Measurements from ENCODE around the gene BAIAP2L1. TPM values are rescaled to one million over a fixed set of nuclear protein-coding genes. Genes with fewer than 3 reads are reported as not detected.
"Not testable (repeated sequence)": the region's sequence is repeated elsewhere in the genome, so short reads cannot be mapped to it uniquely, and the experiment has no call there.

The BAIAP2L1 gene
- polyA plus RNA-seq, 4 donors, result 23.8 to 51.4 (median 33.1) TPM

DNA sequence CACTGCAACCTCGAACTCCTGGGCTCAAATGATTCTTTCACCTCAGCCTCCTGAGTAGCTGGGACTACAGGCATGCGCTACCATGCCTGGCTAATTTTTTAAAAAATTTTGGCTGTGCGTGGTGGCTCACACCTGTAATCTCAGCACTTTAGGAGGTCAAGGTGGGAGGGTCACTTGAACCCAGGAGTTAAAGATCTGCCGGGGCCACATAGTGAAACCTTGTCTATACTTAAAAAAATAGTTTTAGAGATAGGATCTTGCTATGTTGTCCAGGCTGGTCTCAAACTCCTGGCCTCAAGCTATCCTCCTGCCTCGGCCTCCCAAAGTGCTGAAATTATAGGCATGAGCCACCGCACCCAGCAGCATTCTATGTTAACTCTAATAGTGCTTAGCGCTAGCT lies 7.3 kb upstream of the BAIAP2L1 start:
- not testable (repeated sequence) for H3K36me3 ChIP-seq (ENCODE audit: control insufficient read depth in 3 of 3, insufficient read depth in 2 of 3, low read depth in 1 of 3, low read length in 3 of 3); H3K27ac ChIP-seq (ENCODE audit: low read depth in 1 of 3, low read length in 2 of 3); H3K9me3 ChIP-seq (ENCODE audit: control insufficient read depth in 2 of 2, insufficient read depth in 1 of 2, low read depth in 1 of 2, low read length in 1 of 2); FAIRE-seq; H3K27me3 ChIP-seq (ENCODE audit: control insufficient read depth in 3 of 3, insufficient read depth in 3 of 3, low read length in 3 of 3); H3K4me1 ChIP-seq (ENCODE audit: control insufficient read depth in 3 of 3, insufficient read depth in 2 of 3, low read depth in 1 of 3, low read length in 2 of 3); H3K4me3 ChIP-seq (ENCODE audit: low read depth in 1 of 3, low read length in 3 of 3); DNase-seq
- 92 to 96% (median 95%) methylated on average over 7 of the region's 7 CpGs for WGBS, 3 donors

DNA sequence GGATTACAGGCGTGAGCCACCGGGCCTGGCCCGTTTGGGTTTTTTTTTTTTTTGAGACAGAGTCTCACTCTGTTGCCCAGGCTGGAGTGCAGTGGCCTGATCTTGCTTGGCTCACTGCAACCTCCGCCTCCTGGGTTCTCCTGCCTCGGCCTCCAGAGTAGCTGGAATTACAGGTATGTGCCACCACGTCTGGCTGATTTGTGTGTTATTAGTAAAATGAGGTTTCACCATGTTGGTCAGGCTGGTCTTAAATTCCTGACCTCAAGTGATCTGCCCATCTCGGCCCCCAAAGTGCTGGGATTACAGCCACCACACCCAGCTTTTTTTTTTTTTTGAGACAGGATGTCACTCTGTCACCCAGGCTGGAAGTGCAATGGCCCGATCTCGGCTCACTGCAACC lies 5.9 kb upstream of the BAIAP2L1 start:
- no peak for FAIRE-seq
- no peak overlapping the region for H3K4me3 ChIP-seq (ENCODE audit: low read depth in 1 of 3, low read length in 3 of 3)
- H3K27ac ChIP-seq (ENCODE audit: low read depth in 1 of 3, low read length in 2 of 3), result no peak overlapping the region
- H3K36me3 ChIP-seq (ENCODE audit: control insufficient read depth in 3 of 3, insufficient read depth in 2 of 3, low read depth in 1 of 3, low read length in 3 of 3), result no peaks in the 10 kb centered on the region
- H3K27me3 ChIP-seq (ENCODE audit: control insufficient read depth in 3 of 3, insufficient read depth in 3 of 3, low read length in 3 of 3), result no peaks in the 10 kb centered on the region
- 86 to 97% (median 92%) methylated on average over 6 to 9 of the region's 9 CpGs for WGBS, 3 donors
- DNase-seq, result no peak
- H3K4me1 ChIP-seq (ENCODE audit: control insufficient read depth in 3 of 3, insufficient read depth in 2 of 3, low read depth in 1 of 3, low read length in 2 of 3), result no peaks in the 10 kb centered on the region
- H3K9me3 ChIP-seq (ENCODE audit: control insufficient read depth in 2 of 2, insufficient read depth in 1 of 2, low read depth in 1 of 2, low read length in 1 of 2), result peaks cover 0 to 3% of the 10 kb centered on the region in 2 donors

DNA sequence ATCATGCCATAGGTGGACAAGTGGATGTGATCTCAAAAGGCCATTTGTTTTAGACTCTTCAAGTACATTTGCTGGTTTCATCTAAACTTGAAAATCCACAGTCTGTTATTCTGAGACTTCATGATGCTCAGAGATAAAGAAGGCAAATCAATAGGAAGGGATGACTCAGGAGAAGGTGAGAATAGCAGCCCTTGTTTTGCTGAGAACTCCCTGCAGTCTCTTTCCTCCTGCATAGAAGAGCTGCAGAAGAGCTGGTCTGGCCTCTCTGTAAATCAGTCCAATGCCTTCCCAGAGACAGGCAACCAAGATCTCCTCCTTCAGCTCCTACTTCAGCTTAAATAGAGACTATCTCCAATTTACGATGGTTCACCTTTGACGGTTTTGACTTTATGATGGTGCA lies 4.0 kb upstream of the BAIAP2L1 start:
- 50 to 78% (median 71%) methylated on average over 2 of the region's 2 CpGs for WGBS, 3 donors
- Histone ChIP-seq H3K36me3 (ENCODE audit: control insufficient read depth in 3 of 3, insufficient read depth in 2 of 3, low read depth in 1 of 3, low read length in 3 of 3) (no peaks in the 10 kb centered on the region), H3K27me3 (ENCODE audit: control insufficient read depth in 3 of 3, insufficient read depth in 3 of 3, low read length in 3 of 3) (peaks cover 0 to 3% (median 0%) of the 10 kb centered on the region in 3 donors), H3K9me3 (ENCODE audit: control insufficient read depth in 2 of 2, insufficient read depth in 1 of 2, low read depth in 1 of 2, low read length in 1 of 2) (peaks cover 0 to 3% of the 10 kb centered on the region in 2 donors), H3K4me1 (ENCODE audit: control insufficient read depth in 3 of 3, insufficient read depth in 2 of 3, low read depth in 1 of 3, low read length in 2 of 3) (peaks cover 0 to 3% (median 0%) of the 10 kb centered on the region in 3 donors), H3K27ac (ENCODE audit: low read depth in 1 of 3, low read length in 2 of 3) (no peak overlapping the region), H3K4me3 (ENCODE audit: low read depth in 1 of 3, low read length in 3 of 3) (no peak overlapping the region)
- no peak for FAIRE-seq
- no peak for DNase-seq

DNA sequence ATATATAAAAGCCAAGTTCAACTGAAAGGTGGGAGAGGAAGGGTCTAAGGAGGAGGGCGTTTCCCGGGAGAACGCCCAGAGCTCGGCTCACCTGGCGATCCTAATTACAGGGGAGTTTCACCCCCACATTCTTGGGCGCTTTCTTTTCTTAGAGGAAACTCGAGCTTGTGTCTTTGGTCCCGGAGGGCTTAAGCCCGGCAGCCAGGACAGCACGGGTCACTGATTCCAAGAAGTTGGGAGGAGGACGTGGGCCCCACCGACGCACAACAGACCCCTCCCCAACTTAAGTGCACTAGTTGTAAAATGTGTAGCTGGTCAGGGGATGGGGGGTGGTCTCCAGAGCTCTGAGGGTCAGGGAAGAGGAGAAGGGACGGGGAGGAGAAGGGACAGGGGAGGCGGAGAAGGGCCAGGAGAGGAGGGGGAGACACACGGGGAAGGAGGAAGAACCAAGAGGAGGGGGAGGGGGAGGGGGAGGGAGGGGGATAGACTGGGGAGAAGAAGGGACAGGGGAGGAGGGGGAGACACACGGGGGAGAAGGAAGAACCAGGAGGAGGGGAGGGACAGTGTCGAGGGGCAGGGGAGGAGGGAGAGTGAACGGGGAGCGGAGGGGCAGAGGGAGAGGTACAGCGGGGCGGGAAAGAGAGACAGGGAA lies 874 bp downstream of the BAIAP2L1 start:
- Histone ChIP-seq H3K4me1 (ENCODE audit: control insufficient read depth in 3 of 3, insufficient read depth in 2 of 3, low read depth in 1 of 3, low read length in 2 of 3) (peaks cover 0 to 7% (median 0%) of the 10 kb centered on the region in 3 donors), H3K9me3 (ENCODE audit: control insufficient read depth in 2 of 2, insufficient read depth in 1 of 2, low read depth in 1 of 2, low read length in 1 of 2) (no peaks in the 10 kb centered on the region), H3K4me3 (ENCODE audit: low read depth in 1 of 3, low read length in 3 of 3) (peak overlapping the region; percentile 40 to 91 (median 61)), H3K27ac (ENCODE audit: low read depth in 1 of 3, low read length in 2 of 3) (peak overlapping the region; percentile 82 to 97 (median 95)), H3K27me3 (ENCODE audit: control insufficient read depth in 3 of 3, insufficient read depth in 3 of 3, low read length in 3 of 3) (peaks cover 0 to 3% (median 0%) of the 10 kb centered on the region in 3 donors), H3K36me3 (ENCODE audit: control insufficient read depth in 3 of 3, insufficient read depth in 2 of 3, low read depth in 1 of 3, low read length in 3 of 3) (no peaks in the 10 kb centered on the region)
- FAIRE-seq (no peak), DNase-seq (peak in 1 of 2 donors; percentile 67)
- WGBS, 3 donors, result 5 to 9% (median 6%) methylated on average over 19 to 20 of the region's 22 CpGs

GRCh38 chr7:98399462-98399861 lies 1.4 kb downstream of the BAIAP2L1 start:
- no peaks in the 10 kb centered on the region for H3K36me3 ChIP-seq (ENCODE audit: control insufficient read depth in 3 of 3, insufficient read depth in 2 of 3, low read depth in 1 of 3, low read length in 3 of 3)
- peaks cover 0 to 3% (median 0%) of the 10 kb centered on the region in 3 donors for H3K27me3 ChIP-seq (ENCODE audit: control insufficient read depth in 3 of 3, insufficient read depth in 3 of 3, low read length in 3 of 3)
- no peak for DNase-seq
- peak overlapping the region; percentile 40 to 91 (median 61) for H3K4me3 ChIP-seq (ENCODE audit: low read depth in 1 of 3, low read length in 3 of 3)
- H3K27ac ChIP-seq (ENCODE audit: low read depth in 1 of 3, low read length in 2 of 3), result peak overlapping the region; percentile 45 to 95 (median 77)
- H3K4me1 ChIP-seq (ENCODE audit: control insufficient read depth in 3 of 3, insufficient read depth in 2 of 3, low read depth in 1 of 3, low read length in 2 of 3), result peaks cover 0 to 7% (median 0%) of the 10 kb centered on the region in 3 donors
- no peaks in the 10 kb centered on the region for H3K9me3 ChIP-seq (ENCODE audit: control insufficient read depth in 2 of 2, insufficient read depth in 1 of 2, low read depth in 1 of 2, low read length in 1 of 2)
- WGBS, 3 donors, result 2 to 20% (median 18%) methylated on average over 7 of the region's 7 CpGs
- FAIRE-seq, result no peak

DNA sequence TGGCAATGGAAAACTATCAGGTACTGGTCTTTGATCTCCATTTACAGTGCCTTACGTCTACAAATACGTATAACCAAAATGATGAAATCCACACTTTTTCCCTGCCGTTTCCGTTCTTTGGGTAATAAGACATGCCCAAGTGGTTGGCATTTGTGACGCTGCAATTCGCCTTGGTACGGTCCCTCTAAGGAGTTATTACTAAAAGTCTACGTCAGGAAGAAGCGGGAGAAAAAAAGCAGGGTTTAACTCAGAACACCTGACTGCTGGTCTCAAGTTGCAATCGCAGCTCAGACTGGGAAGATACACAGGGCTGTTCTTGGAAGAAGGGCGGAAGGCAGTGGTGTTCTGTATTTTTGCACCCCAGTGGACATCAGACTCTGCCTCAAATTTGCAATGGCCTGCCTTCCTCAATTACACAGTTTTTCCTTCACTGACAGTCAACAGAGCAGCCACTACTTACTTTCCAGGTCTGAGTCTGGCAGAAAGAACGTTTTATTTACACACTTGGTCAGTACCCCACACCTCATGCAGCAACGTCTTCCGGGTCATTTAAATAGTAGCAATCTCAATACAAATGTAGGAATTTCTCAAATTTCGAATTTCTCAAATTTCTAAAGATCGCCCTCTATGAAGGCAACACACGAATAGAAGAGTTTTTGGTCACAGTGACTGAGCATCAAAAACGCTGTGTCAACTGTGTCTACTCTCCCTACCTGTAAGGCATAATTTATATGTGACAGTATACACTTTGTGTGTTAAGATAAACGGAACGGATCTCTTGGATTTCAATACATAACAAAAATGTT lies 2.1 kb downstream of the BAIAP2L1 start:
- H3K4me1 ChIP-seq (ENCODE audit: control insufficient read depth in 3 of 3, insufficient read depth in 2 of 3, low read depth in 1 of 3, low read length in 2 of 3), result peaks cover 0 to 7% (median 0%) of the 10 kb centered on the region in 3 donors
- no peak for FAIRE-seq
- peak; percentile 54 to 79 for DNase-seq
- H3K27ac ChIP-seq (ENCODE audit: low read depth in 1 of 3, low read length in 2 of 3), result peak overlapping the region in 2 of 3 donors; percentile 14 to 95
- peaks cover 0 to 3% (median 0%) of the 10 kb centered on the region in 3 donors for H3K27me3 ChIP-seq (ENCODE audit: control insufficient read depth in 3 of 3, insufficient read depth in 3 of 3, low read length in 3 of 3)
- 13 to 39% (median 24%) methylated on average over 20 of the region's 20 CpGs for WGBS, 3 donors
- no peaks in the 10 kb centered on the region for H3K36me3 ChIP-seq (ENCODE audit: control insufficient read depth in 3 of 3, insufficient read depth in 2 of 3, low read depth in 1 of 3, low read length in 3 of 3)
- H3K9me3 ChIP-seq (ENCODE audit: control insufficient read depth in 2 of 2, insufficient read depth in 1 of 2, low read depth in 1 of 2, low read length in 1 of 2), result no peaks in the 10 kb centered on the region
- H3K4me3 ChIP-seq (ENCODE audit: low read depth in 1 of 3, low read length in 3 of 3), result peak overlapping the region in 2 of 3 donors; percentile 22 to 46

GRCh38 chr7:98396768-98397167 lies 4.1 kb downstream of the BAIAP2L1 start:
- 87 to 95% (median 90%) methylated on average over 2 of the region's 2 CpGs for WGBS, 3 donors
- FAIRE-seq, result no peak

DNA sequence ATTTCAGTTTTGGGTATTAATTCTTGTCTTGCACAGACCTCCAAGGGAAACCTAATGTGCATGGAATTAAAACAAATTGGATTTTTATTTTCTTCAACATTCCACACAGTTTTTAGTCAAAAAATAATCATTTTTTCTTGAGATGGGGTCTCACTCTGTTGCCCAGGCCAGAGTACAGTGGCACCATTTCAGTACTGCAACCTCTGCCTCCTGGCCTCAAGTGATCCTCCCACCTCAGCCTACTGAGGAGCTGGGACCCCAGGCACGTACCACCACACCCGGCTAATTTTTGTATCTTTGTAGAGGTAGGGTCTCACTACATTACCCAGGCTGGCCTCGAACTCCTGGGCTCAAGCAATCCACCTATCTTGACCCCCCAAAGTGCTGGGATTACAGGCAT lies 4.9 kb downstream of the BAIAP2L1 start:
- no peaks in the 10 kb centered on the region for H3K27me3 ChIP-seq (ENCODE audit: control insufficient read depth in 3 of 3, insufficient read depth in 3 of 3, low read length in 3 of 3)
- H3K4me1 ChIP-seq (ENCODE audit: control insufficient read depth in 3 of 3, insufficient read depth in 2 of 3, low read depth in 1 of 3, low read length in 2 of 3), result peaks cover 0 to 5% (median 4%) of the 10 kb centered on the region in 3 donors
- WGBS, 3 donors, result 89 to 92% (median 90%) methylated on average over 3 of the region's 3 CpGs
- H3K9me3 ChIP-seq (ENCODE audit: control insufficient read depth in 2 of 2, insufficient read depth in 1 of 2, low read depth in 1 of 2, low read length in 1 of 2), result no peaks in the 10 kb centered on the region
- H3K27ac ChIP-seq (ENCODE audit: low read depth in 1 of 3, low read length in 2 of 3), result no peak overlapping the region
- FAIRE-seq (no peak), DNase-seq (no peak)
- no peak overlapping the region for H3K4me3 ChIP-seq (ENCODE audit: low read depth in 1 of 3, low read length in 3 of 3)
- no peaks in the 10 kb centered on the region for H3K36me3 ChIP-seq (ENCODE audit: control insufficient read depth in 3 of 3, insufficient read depth in 2 of 3, low read depth in 1 of 3, low read length in 3 of 3)

More at GRCh38 chr7:98396768-98397167, 4.1 kb downstream of the BAIAP2L1 start:
- Histone ChIP-seq H3K4me1 (ENCODE audit: control insufficient read depth in 3 of 3, insufficient read depth in 2 of 3, low read depth in 1 of 3, low read length in 2 of 3) (peaks cover 0 to 7% (median 5%) of the 10 kb centered on the region in 3 donors), H3K36me3 (ENCODE audit: control insufficient read depth in 3 of 3, insufficient read depth in 2 of 3, low read depth in 1 of 3, low read length in 3 of 3) (no peaks in the 10 kb centered on the region), H3K9me3 (ENCODE audit: control insufficient read depth in 2 of 2, insufficient read depth in 1 of 2, low read depth in 1 of 2, low read length in 1 of 2) (no peaks in the 10 kb centered on the region), H3K4me3 (ENCODE audit: low read depth in 1 of 3, low read length in 3 of 3) (no peak overlapping the region), H3K27ac (ENCODE audit: low read depth in 1 of 3, low read length in 2 of 3) (no peak overlapping the region), H3K27me3 (ENCODE audit: control insufficient read depth in 3 of 3, insufficient read depth in 3 of 3, low read length in 3 of 3) (peaks cover 0 to 3% (median 0%) of the 10 kb centered on the region in 3 donors)
- no peak for DNase-seq

Data from small intestine (tissue), 7 donors.